SK-N-SH (cell line): ENCODE results near the gene RAB42.
"Not testable (repeated sequence)": the region's sequence is repeated elsewhere in the genome, so short reads cannot be mapped to it uniquely, and the experiment has no call there.

ENCODE experiments used
- CTCF ChIP-seq: fragments of 200-600 bp; sonication (generic); IDR thresholded peaks from 2 replicates; pipeline ENCODE4 v1.6.1; 2017; ENCODE audit warnings: antibody characterized with exemption, mild to moderate bottlenecking, moderate library complexity
- ELF1 ChIP-seq: IDR thresholded peaks from 2 replicates; pipeline ENCODE4 v1.4.0; 2012
- GATA2 ChIP-seq: sonication (generic); formaldehyde crosslinking; IDR thresholded peaks from 2 replicates; pipeline ENCODE4 v1.5.0; 2020; ENCODE audit warnings: mild to moderate bottlenecking, missing genetic modification reagents
- MXI1 ChIP-seq: IDR thresholded peaks from 2 replicates; pipeline ENCODE4 v1.6.1; 2012; ENCODE audit warnings: mild to moderate bottlenecking, low read depth, low read length, improper control_type of control experiment

- TF ChIP-seq MXI1; GATA2 (CRISPR knock-in tag); CTCF; ELF1: not testable (repeated sequence)
Observed at GRCh38 chr1:28596276-28596675, 4.2 kb downstream of the RAB42 start.
